D341Med (cell line): ENCODE data around the gene CLIP4.
A peak's percentile ranks its signal among the peaks of the same experiment; 100 is the strongest.

Source experiments
- DNase-seq: peaks from one replicate; pipeline ENCODE4 v3.0.0; 2012; ENCODE audit warnings: low spot score

CLIP4 gene

DNA sequence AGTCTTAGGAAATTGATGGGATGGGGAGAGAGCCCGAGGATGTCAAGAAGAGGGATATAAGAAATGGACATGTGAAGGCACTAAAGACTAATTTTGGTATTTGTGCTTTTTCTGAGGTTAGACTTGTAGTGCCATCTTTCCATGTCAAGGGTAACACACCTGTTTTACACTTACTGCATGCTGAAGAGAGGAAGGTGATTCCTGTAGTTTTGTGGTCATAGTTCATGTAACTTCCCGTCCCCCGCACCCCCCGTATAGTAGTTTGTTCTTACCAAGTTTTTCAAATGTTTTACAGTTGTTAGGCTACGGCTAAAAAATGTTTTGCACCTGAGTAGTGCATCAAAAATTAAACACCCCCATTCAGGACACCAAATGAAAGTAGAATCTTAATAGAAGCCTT, 73.8 kb downstream of the CLIP4 start:
- DNase-seq, result no peak

DNA sequence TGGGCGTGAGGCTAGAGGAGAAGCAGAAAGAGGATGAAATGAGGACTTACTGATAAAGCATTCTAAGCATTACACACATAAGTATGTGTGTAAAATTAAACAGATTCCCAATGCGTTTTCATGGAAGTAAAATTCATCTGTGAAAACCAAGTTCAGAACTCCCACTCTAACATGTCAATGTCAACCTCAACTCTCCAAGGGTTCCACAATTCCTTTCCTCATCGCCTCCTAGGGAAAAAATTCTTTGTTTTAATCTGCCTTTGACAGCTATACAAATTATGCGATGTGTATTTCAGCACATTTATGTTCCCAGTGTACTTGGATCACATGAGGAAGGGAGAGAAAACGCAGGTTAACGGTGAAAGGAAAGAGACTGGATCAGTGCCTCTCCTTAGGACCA, 76.6 kb downstream of the CLIP4 start:
- DNase-seq, result no peak

DNA sequence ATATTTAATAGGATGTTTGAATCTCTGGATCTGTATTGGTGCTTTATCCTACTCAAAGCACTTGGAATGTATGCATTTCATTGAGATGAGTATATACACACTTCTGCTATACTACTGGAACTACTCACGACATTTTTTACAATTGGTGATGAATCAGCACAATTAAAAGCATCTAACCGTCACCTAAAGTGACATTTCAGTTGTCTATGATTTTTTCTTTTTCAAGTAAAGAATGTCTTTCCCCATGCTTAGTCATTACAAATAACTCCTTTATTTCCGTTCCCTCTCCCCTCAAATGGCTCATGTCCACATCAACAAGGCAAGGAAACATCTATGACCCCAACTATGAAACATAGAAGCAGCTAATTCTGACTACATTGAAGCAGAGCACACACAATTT, 77.3 kb downstream of the CLIP4 start:
- no peak for DNase-seq

DNA sequence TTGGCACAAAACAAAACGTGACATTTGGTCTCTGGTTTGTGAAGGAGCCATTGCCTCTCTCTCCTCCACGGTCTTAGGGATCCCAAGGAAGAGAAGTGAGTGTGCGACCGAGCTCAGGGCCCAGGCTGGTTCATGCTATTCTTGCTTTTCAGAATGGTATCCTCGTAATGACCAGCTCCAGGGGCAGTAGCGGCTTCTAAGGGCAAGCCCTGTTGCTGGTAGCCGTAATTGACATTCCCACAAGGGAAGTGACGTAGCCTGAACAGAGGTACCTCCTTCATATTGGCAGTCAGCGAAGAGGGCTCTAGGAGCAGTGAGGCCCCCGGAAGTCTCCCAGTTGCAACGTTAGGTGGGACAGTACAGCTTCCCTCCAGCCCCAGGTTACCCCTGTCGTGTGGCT, 77.9 kb downstream of the CLIP4 start:
- no peak for DNase-seq

DNA sequence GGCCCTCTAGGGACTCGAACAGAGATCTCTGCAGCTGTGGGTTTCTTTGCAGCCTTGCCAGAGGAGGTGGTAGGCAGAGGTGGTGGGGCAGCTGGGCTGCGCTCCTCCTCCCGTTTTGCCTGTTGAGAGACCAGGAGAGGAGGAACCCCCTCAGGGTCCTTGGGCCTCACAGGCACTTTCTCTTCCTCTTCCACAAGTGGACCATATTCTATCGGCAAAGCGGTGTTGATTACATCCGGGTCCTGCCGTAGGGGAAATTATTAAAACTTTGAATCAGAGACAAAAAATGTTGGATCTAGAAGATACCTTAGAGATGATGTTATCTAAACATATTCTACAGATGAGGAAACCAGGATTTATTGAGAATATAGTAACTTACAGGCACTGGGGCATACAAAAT, 78.5 kb downstream of the CLIP4 start:
- no peak for DNase-seq

DNA sequence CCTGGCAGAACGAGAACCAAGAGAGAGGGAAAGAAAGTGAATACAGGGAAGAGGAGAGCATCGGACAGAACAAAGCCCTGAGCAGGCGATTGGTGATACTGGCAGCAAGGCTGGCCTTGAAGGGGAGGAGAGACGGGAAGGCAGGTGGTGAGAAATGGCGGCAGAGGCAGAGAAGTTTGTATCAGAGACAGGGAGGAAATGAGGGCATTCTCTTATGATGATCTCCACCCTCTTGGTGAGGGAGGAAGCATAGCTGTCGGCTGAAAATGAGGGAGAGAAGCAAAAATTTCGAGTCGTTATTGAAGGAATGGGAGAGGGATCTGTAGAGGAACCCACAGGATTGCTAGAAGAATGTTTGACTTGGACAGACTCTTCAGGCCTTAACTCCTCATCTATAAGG, 80.6 kb downstream of the CLIP4 start:
- DNase-seq, result no peak

DNA sequence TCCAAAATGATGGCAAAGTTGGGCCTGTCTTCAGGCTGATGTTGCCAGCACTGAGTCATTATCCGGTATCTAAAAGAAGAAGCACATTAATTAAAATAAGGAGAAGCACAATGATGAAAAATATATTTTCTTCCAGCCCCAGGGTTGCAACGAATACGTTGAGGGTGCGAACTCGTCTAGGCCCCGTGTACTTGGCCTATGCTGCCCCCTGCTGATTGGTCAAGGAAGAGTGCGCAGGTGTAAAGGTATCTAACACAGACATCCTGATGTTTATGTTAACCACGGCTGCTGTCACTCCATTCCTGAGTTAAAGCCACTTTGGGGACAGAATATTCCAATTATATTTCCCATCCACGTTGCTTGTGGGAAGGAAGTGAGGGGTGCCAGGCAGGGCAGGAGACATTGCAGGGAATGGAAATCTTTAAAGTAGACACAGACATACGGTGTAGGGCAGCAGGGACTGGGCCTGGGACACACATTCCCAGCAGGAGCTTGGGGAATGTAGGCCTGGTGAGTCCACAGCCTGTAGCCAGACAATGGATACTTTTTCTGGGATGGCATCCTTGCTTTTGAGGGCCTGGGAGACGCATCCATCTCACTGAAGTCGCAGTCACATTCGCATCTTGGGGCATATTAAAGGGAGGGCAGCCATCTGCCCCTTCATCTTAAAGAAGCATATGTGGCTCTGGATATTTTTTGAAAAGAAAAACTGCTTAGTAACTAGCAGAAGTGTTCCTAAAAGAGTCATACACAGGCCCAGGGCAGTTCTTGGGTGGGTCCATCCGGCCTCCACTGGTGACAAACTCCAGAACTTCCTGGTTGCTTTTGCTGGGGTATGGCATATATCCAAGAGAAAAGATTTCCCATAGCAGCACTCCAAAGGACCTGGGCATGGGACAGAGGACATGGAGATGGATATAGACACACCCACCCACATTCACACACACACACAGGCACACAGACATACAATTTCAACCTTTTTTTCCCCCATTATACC, 81.9 kb downstream of the CLIP4 start:
- DNase-seq, result peak; percentile 80

DNA sequence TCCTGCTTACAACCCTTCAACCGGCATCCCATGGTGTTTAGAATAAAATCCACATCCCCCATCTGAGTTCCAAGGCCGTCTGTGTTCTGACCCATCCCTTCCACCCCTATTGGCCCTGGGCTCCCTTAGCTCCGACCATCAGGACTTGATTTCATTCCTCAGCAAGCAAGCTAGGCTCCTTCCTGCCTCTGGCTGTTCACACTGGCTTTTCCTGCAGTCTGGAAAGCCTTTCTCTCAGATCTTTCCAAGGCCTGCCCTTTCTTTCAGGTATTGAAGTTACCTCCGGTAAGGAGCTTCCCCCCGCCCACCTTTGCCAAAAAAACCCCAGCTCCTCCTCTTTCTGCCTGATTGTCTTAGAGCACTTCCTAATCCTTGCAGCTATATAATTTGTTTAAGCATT, 86.8 kb downstream of the CLIP4 start:
- DNase-seq, result no peak

DNA sequence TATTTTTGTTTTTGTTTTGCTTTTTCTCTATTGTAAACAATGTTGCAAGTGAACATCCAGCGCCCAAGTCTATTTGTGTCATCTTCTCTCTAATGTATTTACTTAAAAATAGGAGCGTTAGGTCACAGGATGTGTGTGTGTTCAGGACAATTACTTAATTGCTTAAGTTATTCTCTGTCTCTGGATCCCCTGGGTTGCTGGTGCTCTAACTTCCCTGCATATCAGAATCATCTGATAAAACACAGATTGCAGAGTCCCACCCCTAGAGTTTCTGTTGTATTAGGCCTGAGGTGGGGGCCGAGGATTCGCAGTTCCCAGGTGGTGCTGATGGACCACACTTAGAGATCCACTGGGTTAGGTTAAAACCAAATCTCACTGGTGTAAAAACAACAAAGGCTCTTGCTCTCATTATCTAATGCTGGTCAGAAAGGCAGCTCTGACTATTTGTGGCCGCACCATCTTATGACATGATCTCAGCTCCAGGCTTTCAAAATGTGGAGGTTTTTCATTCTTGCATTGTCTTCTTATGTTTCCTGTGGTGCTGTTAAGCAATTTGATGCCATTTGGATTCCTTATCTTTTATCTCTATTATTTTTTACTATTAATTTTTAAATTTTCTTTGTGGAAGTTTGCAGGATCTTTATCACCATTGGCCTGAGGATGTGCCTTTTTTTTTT, 87.7 kb downstream of the CLIP4 start:
- DNase-seq, result no peak

DNA sequence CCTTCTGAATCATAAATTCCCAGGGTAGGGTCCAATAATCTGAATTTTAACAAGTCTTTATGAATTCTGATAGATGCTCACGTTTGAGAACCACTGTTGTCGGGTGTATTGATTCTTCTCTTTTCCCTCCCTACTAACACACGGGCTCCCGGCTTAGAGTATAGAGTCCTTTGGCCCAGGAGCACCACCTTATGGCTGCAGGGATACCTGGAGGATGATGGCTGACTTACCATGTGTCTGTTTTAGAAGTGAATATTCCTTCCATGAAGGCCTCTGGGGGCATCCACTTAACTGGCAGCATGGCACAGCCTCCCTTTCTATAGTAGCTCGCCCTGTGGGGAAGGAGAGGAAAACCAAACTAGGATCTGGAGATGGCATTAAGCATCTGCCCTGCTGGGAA, 91.7 kb downstream of the CLIP4 start:
- DNase-seq, result no peak

DNA sequence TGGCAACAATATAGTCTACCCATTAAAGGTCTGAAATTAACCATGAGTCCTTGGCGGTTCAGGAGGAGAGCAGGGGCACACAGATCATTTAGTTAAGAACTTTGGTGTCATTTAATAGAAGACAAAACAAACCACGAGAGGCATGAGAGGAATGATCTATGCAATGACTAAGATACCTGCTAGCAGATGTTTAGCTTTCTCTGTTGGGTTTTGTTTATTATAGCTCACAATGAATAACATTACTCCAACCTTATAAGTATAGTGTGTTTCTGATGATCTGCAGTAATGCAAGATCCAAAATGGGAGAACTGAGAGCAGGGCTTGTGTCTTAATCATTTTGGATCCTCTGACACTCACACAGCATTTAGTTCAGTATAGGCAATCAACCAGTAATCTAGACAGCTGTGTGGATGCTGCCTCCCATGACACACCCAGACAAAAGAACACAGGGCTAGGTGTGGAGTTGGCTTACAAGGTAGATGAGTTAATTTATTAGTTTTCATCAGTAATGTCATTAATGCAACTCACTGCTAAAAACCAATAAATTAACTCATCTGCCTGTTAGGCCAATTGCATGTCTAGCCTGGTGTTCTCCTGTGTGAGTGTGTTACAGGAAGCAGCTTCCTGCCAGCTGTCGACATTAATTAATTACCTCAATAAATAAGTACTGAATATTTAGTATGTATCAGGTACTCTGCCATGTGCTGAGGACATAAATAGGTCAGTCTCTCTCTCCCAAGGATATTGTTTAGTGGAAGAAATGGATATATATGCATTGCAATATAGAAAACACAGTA, 92.3 kb downstream of the CLIP4 start:
- DNase-seq, result no peak

DNA sequence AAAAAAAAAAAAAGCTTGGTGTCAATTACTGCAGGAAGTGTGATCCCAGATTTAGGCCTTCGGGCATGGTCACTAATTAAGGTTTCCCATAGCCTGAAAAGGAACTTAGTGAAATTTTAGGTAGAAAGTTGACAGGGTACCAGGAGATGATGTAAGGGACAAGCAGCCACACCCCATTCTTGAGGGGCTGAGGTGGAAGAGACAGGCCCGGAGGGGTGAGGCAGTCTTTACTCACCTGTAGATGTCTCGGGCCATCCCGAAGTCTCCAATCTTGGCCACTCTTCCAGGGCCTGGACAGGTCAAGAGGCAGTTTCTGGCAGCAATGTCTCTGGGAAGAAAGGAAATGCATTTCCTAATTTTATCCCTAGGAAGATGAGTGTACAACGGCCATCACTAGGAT, 94.3 kb downstream of the CLIP4 start:
- no peak for DNase-seq

DNA sequence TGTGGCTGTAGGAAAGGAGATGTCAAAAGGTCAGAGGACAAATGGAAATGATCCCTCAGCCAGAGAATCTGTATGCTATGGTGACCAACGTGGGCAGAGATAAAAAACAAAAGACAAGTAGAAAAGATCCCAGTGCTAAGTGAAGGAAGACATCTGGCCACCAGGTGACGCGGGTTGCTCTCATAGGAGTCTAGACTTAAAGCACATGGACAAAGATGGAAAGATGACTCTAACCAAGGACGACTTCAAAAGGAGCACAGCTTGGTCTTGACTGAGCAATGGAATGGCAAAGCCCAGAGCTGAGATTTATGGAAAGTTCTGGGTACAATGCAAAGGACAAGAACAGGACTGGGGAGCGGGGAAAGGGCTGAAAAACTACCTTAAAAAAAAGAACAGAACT, 96.8 kb downstream of the CLIP4 start:
- DNase-seq, result no peak

DNA sequence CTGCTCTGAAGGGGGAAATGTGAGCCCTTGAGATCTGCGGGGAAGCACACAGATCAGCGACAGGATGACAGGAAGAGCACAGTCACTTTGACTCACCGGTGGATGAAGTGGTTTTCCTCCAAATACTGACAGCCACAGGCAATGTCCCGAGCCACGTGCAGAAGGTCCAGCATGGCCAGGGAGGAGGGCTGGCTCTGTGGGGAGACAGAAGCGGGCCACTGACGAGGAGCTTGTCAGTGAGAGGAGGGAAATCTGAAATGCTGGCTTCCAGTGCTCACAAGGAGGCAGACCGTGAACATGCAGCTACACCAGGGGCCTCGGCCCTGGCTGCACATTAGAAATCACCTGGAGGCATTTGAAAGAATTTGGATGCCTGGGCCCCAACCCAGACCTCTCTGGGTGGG, 98.7 kb downstream of the CLIP4 start:
- DNase-seq, result no peak

DNA sequence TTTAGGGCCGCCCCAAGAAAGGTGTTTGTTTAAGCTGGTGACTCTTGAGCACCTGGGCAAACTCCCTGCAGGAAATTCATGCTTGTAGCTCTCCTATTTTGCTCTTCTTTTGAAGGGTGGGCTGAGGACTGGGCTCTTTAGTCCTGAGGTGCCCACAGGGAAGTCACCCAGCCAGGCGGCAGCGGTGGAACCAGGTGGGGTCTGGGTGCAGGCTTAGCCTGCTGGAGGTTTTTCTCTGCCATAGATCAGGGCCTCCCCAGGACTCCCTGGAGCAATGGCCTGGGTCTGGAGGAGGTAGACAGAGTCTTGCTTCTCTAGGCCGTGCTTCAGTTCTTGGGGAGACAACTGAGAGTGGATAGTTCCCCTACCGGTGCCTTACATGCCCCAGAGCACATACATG, 99.9 kb downstream of the CLIP4 start:
- DNase-seq, result no peak

DNA sequence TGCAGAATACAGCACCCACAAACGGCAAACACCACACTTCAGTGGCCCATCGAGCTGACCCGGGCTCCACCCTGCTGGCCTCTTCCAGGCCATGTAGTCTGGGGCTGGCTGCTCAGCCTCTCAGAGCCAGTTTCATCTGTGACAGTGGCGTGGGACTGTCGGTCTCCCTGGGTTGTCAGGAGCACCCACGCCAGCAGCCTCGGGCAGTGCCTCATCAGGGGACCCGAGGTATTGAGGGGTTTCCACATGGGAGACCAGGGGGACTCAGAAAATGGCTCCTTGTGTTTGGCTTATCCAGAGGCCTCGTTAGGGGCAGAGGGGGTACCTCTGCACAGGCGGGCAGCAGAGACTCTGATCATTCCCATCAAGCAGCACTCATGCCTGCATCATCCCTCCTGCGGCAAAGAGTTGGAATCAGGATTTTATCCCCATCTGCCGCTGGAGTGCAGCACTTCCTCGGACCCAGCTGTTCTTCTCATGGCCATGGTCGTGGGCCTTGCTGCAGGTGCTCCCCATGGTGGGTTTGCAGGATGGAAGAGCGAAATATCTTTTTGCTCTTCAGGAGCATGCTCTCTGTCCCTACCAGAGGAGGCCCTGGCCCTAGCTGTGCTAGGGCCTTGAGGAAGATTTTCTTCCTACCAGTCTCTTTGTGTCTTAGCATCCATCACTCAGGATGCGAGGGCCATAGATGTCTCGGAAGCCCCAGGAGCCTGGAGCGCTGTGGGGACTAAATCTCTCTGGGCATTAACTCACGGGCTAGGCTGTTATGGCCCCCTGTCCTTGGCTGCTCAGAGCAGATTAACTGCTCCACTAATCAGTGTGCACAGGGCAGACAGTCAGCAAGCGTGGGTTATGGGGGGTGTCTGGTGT, 100.8 kb downstream of the CLIP4 start:
- DNase-seq, result no peak

DNA sequence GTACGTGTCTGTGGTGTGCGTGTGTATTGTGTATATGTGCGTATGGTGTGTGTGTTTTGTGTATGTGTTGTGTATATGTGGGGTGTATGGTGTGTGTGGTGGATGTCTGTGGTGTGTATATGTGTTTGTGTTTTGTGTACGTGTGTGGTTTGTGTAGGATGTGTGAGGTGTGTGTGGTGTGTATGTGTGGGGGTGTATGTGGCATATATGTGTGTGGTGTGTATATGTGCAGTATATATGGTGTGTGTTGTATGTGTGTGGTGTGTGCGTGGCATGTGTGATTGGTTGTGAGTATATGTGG, 101.3 kb downstream of the CLIP4 start:
- no peak for DNase-seq

DNA sequence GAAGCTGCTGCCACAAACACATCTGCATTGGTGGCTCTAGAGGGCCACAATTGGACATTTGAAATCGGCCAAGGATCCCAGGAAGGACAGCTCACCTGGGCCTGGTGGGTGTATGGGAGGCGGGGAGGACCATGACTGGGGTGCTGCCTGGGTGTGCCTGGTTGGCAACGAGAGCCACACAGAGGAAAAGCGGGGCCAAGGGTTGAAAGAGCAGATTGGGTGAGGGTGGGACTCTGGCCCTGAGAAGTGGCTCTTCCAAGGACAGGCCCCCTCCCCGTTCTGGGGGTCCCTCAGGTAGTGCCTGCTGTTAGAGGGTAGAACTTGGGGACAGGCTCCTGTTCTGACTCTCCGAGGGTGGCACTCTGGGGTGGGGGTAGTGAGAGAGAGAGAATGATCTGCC, 102.9 kb downstream of the CLIP4 start:
- no peak for DNase-seq

DNA sequence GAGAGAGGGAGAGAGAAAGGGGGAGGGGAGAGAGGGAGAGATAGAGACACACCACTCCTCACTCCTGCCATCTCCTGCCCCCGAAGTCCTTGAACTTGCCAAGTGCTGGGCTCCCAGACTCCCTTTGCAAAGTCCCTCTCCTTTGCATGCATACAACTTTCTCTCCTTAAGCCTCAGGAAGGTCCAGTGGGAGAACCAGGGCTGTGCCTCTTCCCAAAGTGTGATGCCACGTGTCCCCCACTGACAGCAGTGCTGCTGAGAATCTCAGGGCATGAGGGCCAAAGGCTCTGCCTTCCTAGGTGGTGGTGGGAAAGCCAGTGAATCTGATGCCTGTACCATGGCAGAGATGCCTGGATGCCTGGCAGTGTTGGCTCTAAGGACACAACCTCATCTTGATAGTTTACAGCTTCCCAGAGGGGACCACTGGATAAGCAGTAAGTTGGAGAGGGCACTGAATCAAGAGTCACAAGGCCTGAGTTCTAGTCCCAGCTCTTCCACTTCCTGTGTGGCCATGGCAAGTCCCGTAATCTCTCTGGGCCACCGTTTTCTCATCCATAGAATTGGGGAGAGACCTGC, 103.4 kb downstream of the CLIP4 start:
- DNase-seq, result no peak

DNA sequence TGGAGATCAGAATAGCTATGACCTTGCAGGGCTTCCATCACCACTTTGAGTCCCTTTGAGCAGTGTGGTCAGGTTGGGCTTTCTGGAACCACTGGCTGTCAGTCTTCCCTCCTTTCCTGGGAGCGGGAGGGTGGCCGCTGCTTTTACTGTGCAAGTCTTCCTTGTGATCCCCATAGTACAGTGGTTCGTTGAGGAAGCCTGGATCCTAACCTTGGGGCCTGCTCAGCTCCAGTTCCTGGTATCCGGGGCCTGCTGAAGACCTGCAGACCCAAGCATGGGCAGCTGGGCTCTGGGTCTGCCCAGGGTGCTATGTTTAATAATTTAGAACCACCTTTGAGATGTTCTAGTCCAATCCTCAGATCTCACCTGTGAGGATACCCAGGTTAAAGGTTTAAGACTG, 104.2 kb downstream of the CLIP4 start:
- no peak for DNase-seq

DNA sequence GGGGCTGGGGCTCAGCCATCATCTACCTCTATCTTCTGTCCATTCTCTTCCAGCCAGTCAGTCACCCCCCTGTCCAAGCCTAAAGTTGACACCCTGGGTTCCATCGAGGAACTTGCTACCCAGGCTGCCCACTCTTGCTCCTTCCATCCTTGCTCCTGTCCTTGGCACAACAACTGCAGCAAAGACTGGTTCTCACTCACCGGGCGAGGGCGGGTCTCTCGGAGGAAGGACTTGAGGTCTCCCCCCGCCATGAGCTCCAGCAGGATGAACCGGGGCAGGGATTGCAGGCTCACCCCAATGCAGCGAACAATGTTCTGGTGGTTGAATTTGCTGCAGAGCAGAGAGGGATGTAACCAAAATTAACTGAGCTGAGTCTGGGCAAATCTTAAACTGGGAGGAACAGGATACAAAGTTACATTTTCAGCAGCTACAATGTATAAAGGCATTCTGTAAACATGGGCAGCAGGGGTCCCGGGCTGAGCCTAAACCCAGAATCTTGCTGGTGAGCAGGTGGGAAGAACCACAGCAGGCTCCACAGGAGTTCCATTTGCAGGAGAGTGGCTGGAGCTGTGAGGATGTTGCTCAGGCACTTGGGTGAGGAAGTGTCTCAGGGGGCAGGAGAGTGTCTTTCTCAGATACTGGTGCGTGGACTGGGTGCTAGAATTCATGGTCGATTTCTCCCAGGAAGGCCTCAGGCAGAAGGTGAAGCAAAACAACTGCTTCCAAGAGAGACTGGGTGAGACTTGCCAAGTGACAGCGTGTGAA, 105.5 kb downstream of the CLIP4 start:
- DNase-seq, result no peak
